ENCODE results near the gene NEDD8.

The NEDD8 gene

DNA sequence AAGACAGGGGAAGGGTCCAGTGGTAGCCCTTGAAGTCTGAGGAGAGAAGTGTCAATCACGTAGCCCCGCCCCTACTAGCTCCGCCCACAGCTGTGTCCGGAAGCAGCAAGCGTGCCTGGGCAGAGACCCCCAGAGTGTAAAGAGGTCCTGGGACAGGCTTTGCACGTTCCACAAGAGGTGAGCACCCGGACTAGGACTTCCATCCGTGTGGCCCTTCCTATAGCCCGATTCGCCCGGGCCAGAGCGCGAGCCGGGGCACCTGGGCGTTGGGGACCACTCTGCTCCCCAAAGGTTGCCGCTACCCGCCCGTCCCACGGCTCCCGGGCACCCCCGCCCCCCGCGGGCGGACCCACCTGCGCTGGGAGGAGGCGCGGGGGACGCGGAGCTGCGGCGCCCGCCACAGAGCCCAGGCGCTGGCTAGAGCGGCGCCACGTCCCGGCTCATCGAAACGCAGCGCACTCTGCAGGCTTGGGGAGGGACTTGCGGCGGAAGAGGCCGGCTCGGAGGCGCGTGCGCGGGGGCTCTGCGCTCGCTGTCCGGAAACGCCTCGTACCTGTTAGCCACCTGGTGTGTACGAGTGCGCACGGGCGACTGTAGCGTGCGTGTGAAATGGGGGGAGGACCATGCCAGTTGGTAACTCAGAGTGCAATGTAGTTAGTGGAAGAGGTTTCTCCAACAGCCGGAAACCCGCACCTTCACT is 39.1 kb upstream of the NEDD8 start, which contains the start of gene RABGGTA:
Gene RABGGTA (minus strand): TSS at position 464 of the 700 bp plus-strand sequence. CDS start 482 bp downstream, outside the sequence.
- TF ChIP-seq ZFP3 (CRISPR knock-in tag; IDR thresholded peaks at IDR 0.05) (0 out of 2 replicates have a peak, but pooled peaks have one; percentile 34), TOX (CRISPR knock-in tag; IDR thresholded peaks at IDR 0.05; ENCODE audit: borderline replicate concordance) (no peak), TSHZ2 (CRISPR knock-in tag; IDR thresholded peaks at IDR 0.05) (0 out of 2 replicates have a peak, but pooled peaks have one; percentile 3), ARNTL (CRISPR knock-in tag; IDR thresholded peaks at IDR 0.05; ENCODE audit: borderline replicate concordance, low read depth) (no peak)
- ATAC-seq = peak; percentile 99

GRCh38 chr14:24270537-24271133 is 38.5 kb upstream of the NEDD8 start:
- TF ChIP-seq, protein P1, sequence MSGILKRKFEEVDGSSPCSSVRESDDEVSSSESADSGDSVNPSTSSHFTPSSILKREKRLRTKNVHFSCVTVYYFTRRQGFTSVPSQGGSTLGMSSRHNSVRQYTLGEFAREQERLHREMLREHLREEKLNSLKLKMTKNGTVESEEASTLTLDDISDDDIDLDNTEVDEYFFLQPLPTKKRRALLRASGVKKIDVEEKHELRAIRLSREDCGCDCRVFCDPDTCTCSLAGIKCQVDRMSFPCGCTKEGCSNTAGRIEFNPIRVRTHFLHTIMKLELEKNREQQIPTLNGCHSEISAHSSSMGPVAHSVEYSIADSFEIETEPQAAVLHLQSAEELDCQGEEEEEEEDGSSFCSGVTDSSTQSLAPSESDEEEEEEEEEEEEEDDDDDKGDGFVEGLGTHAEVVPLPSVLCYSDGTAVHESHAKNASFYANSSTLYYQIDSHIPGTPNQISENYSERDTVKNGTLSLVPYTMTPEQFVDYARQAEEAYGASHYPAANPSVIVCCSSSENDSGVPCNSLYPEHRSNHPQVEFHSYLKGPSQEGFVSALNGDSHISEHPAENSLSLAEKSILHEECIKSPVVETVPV (CRISPR knock-in tag; IDR thresholded peaks at IDR 0.05) = no peak
- TF ChIP-seq TSHZ2 (CRISPR knock-in tag; IDR thresholded peaks at IDR 0.05) = 0 out of 2 replicates have a peak, but pooled peaks have one; percentile 10
- ATAC-seq = peak; percentile 54

GRCh38 chr14:24269910-24270536 is 37.9 kb upstream of the NEDD8 start:
- TF ChIP-seq, protein P1 (CRISPR knock-in tag; IDR thresholded peaks at IDR 0.05) = no peak
- TF ChIP-seq ARNTL (CRISPR knock-in tag; IDR thresholded peaks at IDR 0.05; ENCODE audit: borderline replicate concordance, low read depth) (no peak), ZC3H10 (CRISPR knock-in tag; IDR thresholded peaks at IDR 0.05) (no peak), ESRRG (CRISPR knock-in tag; IDR thresholded peaks at IDR 0.05) (no peak), RARB (CRISPR knock-in tag; IDR thresholded peaks at IDR 0.05) (no peak), CSDC2 (CRISPR knock-in tag; IDR thresholded peaks at IDR 0.05) (no peak), ISL1 (CRISPR knock-in tag; IDR thresholded peaks at IDR 0.05) (no peak), BACH2 (CRISPR knock-in tag; IDR thresholded peaks at IDR 0.05; ENCODE audit: borderline replicate concordance) (no peak)
- no peak for ATAC-seq

GRCh38 chr14:24269368-24269767 is 37.2 kb upstream of the NEDD8 start:
- no peak for TF ChIP-seq GLIS3 (CRISPR knock-in tag; IDR thresholded peaks at IDR 0.05)
- no peak for TF ChIP-seq ZNF70 (CRISPR knock-in tag; IDR thresholded peaks at IDR 0.05)
- no peak for TF ChIP-seq PPARA (CRISPR knock-in tag; IDR thresholded peaks at IDR 0.05; ENCODE audit: borderline replicate concordance)
- TF ChIP-seq RARB (CRISPR knock-in tag; IDR thresholded peaks at IDR 0.05) = no peak
- no peak for TF ChIP-seq ARNTL (CRISPR knock-in tag; IDR thresholded peaks at IDR 0.05; ENCODE audit: borderline replicate concordance, low read depth)
- TF ChIP-seq, protein P1 (CRISPR knock-in tag; IDR thresholded peaks at IDR 0.05) = no peak
- TF ChIP-seq, protein P2, sequence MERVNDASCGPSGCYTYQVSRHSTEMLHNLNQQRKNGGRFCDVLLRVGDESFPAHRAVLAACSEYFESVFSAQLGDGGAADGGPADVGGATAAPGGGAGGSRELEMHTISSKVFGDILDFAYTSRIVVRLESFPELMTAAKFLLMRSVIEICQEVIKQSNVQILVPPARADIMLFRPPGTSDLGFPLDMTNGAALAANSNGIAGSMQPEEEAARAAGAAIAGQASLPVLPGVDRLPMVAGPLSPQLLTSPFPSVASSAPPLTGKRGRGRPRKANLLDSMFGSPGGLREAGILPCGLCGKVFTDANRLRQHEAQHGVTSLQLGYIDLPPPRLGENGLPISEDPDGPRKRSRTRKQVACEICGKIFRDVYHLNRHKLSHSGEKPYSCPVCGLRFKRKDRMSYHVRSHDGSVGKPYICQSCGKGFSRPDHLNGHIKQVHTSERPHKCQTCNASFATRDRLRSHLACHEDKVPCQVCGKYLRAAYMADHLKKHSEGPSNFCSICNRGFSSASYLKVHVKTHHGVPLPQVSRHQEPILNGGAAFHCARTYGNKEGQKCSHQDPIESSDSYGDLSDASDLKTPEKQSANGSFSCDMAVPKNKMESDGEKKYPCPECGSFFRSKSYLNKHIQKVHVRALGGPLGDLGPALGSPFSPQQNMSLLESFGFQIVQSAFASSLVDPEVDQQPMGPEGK (CRISPR knock-in tag; IDR thresholded peaks at IDR 0.05; ENCODE audit: borderline replicate concordance) = no peak
- no peak for TF ChIP-seq CREB5 (CRISPR knock-in tag; IDR thresholded peaks at IDR 0.05; ENCODE audit: low read depth)
- no peak for TF ChIP-seq ESRRG (CRISPR knock-in tag; IDR thresholded peaks at IDR 0.05)
- no peak for TF ChIP-seq ISL1 (CRISPR knock-in tag; IDR thresholded peaks at IDR 0.05)
- ATAC-seq = no peak
